SKM-1 treated with dmso at 0.1 percent for 144 hours (cell line): ENCODE measurements around the gene LITAF.
"Not testable (repeated sequence)": the region's sequence is repeated elsewhere in the genome, so short reads cannot be mapped to it uniquely, and the experiment has no call there.

Source experiments
- DNase-seq: peaks from one replicate; lab custom pipeline; 2025; ENCODE audit not compliant: unreplicated experiment; lab: John Stamatoyannopoulos, UW

LITAF gene

GRCh38 chr16:11601425-11601824 lies 14.7 kb upstream of the LITAF start:
- DNase-seq, result no peak

GRCh38 chr16:11599579-11599978 lies 12.9 kb upstream of the LITAF start:
- no peak for DNase-seq

DNA sequence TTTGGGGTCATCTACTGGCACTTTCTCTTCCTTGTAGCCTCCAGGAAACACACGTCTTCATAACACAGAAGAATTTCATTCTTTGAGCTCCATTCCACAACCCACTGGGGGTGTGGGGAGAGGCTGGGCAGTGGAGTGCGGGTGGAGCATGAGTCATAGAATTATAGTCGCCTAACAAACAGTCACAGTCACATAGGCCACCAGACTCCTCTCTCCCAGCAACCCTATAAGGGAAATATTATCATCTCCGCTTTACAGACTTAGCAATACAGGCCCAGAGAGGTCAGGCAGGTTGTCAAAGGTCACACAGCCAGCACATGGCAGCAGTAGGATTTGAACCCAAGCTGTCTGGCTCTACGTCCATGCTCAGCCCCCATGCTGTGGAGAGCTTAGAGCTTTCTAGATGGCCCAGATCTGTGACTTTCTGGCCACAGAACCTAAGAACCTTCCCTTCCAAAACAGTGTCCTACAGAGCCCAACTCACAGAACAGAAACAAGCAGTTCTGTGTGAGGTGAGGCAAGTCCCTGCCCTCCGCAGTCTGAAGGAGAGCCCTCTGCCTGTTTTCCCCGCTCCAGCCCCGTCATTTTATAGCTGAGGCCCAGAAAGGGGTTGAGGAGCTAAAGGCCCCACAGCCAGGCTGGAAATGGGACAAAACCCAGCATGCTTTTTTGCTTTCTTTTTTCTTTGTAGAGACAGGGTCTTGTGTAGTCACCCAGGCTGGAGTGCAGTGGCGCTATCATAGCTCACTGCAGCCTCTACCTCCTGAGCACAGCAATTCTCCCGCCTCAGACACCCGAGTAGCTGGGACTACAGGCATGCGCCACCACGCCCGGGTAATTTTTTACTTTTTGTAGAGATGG lies 10.7 kb upstream of the LITAF start:
- DNase-seq, result peak; percentile 25

DNA sequence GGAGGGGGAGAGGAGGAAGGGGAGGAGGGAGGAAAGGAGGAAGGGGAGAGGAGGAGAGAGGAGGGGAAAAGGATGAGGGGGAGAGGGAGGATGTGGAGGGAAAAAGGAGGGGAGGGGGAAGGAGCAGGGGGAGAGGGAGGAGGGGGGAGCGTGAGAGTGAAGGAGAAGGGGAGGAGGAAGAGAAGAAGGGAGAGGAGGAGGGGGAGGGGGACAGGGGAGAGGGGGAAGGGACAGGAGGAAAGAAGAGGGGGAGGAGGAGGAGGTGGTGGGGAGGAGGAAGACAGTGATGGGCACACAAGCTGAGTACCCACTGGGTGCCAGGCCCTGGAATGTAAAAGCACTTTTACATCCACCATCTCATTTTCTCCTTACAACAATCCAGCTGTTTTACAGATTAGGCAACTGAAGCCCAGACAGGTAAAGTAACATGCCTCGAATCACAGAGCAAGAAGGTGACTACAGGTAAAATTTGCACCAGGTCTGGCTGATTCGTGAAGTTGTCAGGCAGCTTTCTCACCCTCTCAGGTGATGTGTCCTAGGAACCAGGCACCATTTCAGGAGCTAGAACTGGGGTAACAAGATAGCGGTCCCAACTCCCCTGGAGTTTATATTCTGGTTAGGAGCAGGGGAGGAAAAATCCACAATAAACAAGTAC lies 10.0 kb upstream of the LITAF start:
- no peak for DNase-seq

DNA sequence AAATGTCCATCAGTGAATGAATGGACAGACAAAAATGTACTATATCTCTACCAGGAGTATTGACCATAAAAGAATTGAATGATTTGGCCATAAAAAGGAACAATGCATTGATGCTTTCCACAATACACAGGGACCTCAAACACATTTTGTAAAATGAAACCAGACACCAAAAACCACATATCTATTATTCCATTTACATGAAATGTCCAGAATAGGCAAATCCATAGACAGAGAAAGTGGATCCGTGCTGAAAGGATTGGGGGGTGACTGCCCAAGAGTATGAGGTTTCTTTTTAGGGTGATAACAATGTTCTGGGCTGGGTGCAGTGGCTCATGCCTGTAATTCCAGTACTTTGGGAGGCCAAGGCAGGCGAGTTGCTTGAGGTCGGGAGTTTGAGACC lies 6.9 kb upstream of the LITAF start:
- DNase-seq, result no peak

DNA sequence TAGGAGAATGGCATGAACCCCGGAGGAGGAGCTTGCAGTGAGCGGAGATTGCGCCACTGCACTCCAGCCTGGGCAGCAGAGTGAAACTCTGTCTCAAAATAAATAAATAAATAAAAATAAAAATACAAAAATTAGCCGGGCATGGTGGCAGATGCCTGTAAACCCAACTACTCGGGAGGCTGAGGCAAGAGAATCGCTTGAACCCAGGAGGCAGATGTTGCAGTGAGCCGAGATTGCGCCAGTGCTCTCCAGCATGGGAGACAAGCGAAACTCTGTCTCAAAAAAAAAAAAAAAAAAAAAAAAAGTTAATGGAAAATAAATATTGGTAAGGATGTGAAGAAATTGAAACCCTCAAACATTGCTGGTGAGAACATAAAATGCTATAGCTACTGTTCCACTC lies 6.4 kb upstream of the LITAF start:
- DNase-seq, result not testable (repeated sequence)

DNA sequence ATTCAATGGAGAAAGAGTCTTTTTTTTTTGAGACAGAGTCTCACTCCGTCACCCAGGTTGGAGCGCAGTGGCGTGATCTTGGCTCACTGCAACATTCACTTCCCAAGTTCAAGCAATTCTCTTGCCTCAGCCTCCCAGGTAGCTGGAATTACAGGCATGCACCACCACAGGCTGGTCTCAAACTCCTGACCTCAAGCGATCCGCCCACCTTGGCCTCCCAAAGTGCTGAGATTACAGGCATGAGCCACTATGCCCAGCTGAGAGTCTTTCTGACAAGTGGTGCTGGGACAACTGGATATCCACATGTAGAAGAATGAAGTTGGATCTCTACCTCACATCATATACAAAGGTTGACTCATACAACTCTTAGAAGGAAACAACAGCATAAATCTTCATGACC lies 4.9 kb upstream of the LITAF start:
- not testable (repeated sequence) for DNase-seq

GRCh38 chr16:11589198-11589550 lies 2.5 kb upstream of the LITAF start:
- DNase-seq, result no peak

GRCh38 chr16:11588321-11589197 lies 1.8 kb upstream of the LITAF start:
- no peak for DNase-seq

DNA sequence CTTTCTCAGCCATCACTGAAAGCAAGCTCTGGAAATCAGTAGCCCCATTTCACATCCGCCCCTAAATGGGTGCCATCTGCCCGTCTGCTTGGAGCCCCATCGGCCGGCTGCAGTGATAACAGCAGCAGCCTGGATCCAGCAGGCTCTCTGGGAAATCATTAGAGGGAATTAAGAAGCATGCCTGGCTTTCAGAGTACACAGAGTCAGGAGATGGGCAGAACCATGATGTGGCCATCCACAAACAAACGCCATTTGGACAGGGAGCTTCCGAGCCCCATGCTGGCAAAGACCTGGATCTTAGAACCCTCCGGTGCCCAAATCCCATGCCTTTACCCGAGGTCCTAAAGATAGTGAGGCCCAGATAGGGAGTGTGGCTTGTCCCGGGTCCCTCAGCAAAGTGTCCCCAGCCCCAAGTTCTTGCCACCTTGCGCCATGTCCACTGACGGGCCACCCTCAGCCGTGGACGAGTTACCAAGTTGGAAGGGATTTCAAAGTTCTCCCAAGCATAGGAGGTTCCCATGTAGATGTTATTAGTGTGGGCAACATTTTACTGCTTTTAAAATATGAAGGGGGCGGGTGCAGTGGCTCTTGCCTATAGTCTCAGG lies 1.0 kb upstream of the LITAF start:
- no peak for DNase-seq

GRCh38 chr16:11586378-11586855 lies 302 bp downstream of the LITAF start:
- DNase-seq, result no peak

DNA sequence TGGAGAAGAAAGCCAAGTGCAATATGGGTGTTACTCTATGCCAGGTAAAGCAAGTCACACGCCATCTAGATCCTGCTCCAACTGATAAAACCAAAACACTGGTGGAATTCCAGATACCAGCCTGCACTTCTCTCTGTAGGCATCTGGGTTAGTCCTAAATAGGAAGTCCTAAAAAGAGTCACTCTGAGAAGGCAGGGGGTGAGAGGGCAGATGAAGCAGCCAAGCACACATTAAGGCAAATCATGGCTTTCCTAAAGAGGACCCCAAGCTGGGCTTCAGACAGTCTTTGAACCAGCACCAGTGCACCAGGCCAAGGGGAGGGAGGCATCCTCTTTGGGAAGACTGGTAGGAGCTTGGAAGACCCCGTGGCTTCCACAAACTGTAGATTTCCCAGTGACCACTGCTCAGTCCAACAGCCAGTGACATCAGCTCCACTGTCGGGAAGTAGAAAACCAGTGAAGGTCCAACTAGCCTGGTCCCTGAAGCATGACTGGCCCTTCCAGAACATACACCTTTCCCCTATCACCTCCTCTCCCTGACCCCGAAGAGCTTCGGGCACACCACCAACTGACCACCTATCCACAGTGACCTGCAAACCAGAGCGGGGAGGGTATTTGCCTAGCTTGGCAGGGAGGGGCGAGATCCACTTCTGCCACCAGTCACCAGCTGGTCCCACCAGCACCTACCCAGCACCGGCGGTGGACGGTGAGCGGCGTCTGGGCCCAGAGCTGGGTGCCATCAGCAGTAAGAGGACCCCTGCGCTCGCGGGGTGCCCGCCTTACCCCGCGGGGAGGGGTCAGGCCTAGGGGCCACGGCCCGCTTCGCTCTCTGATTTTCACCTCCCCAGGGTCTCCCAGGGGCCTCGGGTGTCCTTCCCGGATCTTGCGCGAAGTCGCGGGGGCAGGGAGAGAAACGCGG lies 1.0 kb downstream of the LITAF start:
- DNase-seq, result no peak

DNA sequence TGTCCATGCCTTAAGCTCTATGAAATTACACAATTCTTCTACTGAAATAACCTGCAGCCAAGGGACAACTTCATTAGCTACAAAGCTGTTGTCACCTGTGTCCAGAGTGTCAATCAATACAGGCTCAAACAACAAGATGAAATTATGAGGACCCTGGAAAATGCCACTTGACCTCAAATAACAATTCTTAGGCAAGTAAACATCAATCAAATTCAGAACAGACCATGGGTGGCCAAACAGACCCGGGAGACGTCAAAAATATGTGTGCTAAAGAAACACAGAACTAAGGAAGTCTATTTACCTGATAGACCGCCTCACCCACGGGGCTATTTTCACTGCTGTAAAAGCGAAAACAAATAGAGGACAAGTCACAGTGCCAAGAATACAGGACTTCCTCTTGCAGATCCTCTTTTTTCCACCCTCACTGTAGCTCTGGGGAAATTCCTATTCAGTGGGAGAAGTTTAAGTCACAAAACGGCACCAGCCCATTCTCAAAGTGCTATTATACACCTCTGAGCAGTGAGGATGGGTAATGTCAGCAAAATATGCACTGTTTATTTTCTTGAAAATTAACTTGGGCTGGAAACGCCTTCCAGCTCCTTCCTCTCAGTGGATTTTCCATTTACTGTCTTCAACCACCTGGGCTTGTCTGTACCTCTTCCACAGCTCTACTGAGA lies 2.7 kb downstream of the LITAF start:
- DNase-seq, result no peak

GRCh38 chr16:11583166-11583565 lies 3.6 kb downstream of the LITAF start:
- DNase-seq, result no peak

GRCh38 chr16:11582157-11582814 lies 4.4 kb downstream of the LITAF start:
- no peak for DNase-seq

- no peak for DNase-seq
Observed at GRCh38 chr16:11581678-11582077, 5.0 kb downstream of the LITAF start.

DNA sequence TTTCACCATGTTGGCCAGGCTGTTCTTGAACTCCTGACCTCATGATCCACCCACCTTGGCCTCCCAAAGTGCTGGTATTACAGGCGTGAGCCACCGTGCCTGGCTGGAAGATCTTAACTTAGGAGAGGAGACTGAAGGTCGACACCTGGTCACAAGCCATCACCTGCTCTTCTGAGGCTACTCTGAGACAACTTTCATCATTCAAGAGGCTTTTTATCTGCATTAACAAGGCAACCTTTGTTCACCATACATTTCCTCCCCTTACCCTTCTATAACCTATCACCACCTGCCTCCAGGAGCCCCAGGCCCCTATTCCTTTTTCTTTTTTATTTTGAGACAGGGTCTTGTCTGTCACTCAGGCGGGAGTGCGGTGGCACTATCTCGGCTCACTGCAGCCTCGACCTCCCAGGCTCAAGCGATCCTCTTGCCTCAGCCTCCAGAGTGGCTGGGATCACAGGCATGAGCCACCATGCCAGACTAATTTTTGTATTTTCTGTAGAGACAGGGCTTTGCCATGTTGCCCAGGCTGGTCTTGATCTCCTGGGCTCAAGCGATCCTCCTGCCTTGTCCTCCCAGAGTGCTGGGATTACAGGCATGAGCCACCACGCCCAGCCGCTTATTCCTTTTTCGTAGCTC lies 6.2 kb downstream of the LITAF start:
- DNase-seq, result no peak

DNA sequence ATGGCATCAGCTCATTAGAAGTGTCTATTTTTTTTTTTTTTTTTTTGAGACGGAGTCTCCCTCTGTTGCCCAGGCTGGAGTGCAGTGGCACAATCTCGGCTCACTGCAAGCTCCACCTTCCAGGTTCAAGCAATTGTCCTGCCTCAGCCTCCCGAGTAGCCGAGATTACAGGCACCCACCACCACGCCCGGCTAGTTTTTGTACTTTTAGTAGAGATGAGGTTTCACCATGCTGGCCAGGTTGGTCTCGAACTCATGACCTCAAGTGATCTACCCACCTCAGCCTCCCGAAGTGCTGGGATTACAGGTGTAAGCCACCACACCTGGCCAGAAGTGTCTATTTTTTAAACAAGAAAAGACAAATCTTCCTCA lies 9.4 kb downstream of the LITAF start:
- DNase-seq, result not testable (repeated sequence)
